ENCODE measurements around the gene FLNC.

FLNC gene

GRCh38 chr7:128812514-128813168 is 17.6 kb upstream of the FLNC start:
- H3K4me3 Mint-ChIP-seq: no peak overlapping the region
- no peak overlapping the region for H3K27ac Mint-ChIP-seq
- peaks cover 3% of the 10 kb centered on the region for H3K27me3 Mint-ChIP-seq (ENCODE audit: low read depth)
- no peaks in the 10 kb centered on the region for H3K9me3 Mint-ChIP-seq
- peaks cover 32% of the 10 kb centered on the region for H3K4me1 Mint-ChIP-seq
- peaks cover 15% of the 10 kb centered on the region for H3K36me3 Mint-ChIP-seq (ENCODE audit: low read depth)
- TF ChIP-seq CTCF (IDR thresholded peaks at IDR 0.05; ENCODE audit: unreplicated experiment in 3 of 3): no peak

- peaks cover 8% of the 10 kb centered on the region for H3K27me3 Mint-ChIP-seq (ENCODE audit: low read depth)
These were observed 15.7 kb upstream of the FLNC start for GRCh38 chr7:128814499-128814898.

GRCh38 chr7:128815289-128815942 is 14.8 kb upstream of the FLNC start:
- Mint-ChIP-seq H3K36me3 (ENCODE audit: low read depth) (no peaks in the 10 kb centered on the region), H3K4me3 (no peak overlapping the region), H3K9me3 (no peaks in the 10 kb centered on the region), H3K27ac (no peak overlapping the region), H3K27me3 (ENCODE audit: low read depth) (peaks cover 8% of the 10 kb centered on the region), H3K4me1 (peaks cover 40% of the 10 kb centered on the region)
- no peak for TF ChIP-seq CTCF (IDR thresholded peaks at IDR 0.05; ENCODE audit: unreplicated experiment in 3 of 3)

More at GRCh38 chr7:128814499-128814898, 15.7 kb upstream of the FLNC start:
- H3K36me3 Mint-ChIP-seq (ENCODE audit: low read depth): peaks cover 5% of the 10 kb centered on the region
- H3K27ac Mint-ChIP-seq: peak overlapping the region; percentile 4 to 61 (median 40)
- H3K4me1 Mint-ChIP-seq: peaks cover 39% of the 10 kb centered on the region
- peak overlapping the region in 1 of 3 experiments; percentile 16 for H3K4me3 Mint-ChIP-seq
- no peaks in the 10 kb centered on the region for H3K9me3 Mint-ChIP-seq
- TF ChIP-seq CTCF (IDR thresholded peaks at IDR 0.05; ENCODE audit: unreplicated experiment in 3 of 3): no peak

- H3K4me3 Mint-ChIP-seq: no peak overlapping the region
- no peaks in the 10 kb centered on the region for H3K9me3 Mint-ChIP-seq
- H3K4me1 Mint-ChIP-seq: peaks cover 40% of the 10 kb centered on the region
- H3K27ac Mint-ChIP-seq: no peak overlapping the region
- no peaks in the 10 kb centered on the region for H3K36me3 Mint-ChIP-seq (ENCODE audit: low read depth)
- TF ChIP-seq CTCF (IDR thresholded peaks at IDR 0.05; ENCODE audit: unreplicated experiment in 3 of 3): no peak
- peaks cover 8% of the 10 kb centered on the region for H3K27me3 Mint-ChIP-seq (ENCODE audit: low read depth)
These were observed 11.5 kb upstream of the FLNC start for GRCh38 chr7:128818694-128819093.

- Mint-ChIP-seq H3K36me3 (ENCODE audit: low read depth) (no peaks in the 10 kb centered on the region), H3K4me1 (peaks cover 26% of the 10 kb centered on the region), H3K9me3 (no peaks in the 10 kb centered on the region), H3K27ac (no peak overlapping the region), H3K27me3 (ENCODE audit: low read depth) (peaks cover 8% of the 10 kb centered on the region), H3K4me3 (no peak overlapping the region)
- no peak for TF ChIP-seq CTCF (IDR thresholded peaks at IDR 0.05; ENCODE audit: unreplicated experiment in 3 of 3)
These were observed 8.5 kb upstream of the FLNC start for GRCh38 chr7:128821724-128822123.

GRCh38 chr7:128826512-128826911 is 3.7 kb upstream of the FLNC start:
- peak overlapping the region in 1 of 3 experiments; percentile 8 for H3K4me3 Mint-ChIP-seq
- peak overlapping the region in 1 of 3 experiments; percentile 55 for H3K27ac Mint-ChIP-seq

More at GRCh38 chr7:128826512-128826911, 3.7 kb upstream of the FLNC start:
- Mint-ChIP-seq H3K4me1 (peaks cover 29% of the 10 kb centered on the region), H3K36me3 (ENCODE audit: low read depth) (no peaks in the 10 kb centered on the region), H3K9me3 (no peaks in the 10 kb centered on the region), H3K27me3 (ENCODE audit: low read depth) (peaks cover 3% of the 10 kb centered on the region)
- no peak for TF ChIP-seq CTCF (IDR thresholded peaks at IDR 0.05; ENCODE audit: unreplicated experiment in 3 of 3)
